Measurements from ENCODE around the gene FAM13C.

GRCh38 chr10:59322131-59322530 is 40.2 kb downstream of the FAM13C start:
- TF ChIP-seq CTCF (conservative IDR thresholded peaks at IDR 0.05 in 1 of 2, IDR thresholded peaks at IDR 0.05 in 1 of 2; ENCODE audit: extremely low read depth in 1 of 2, insufficient read depth in 1 of 2, low read depth in 1 of 2, low read length in 2 of 2) (no peak), EZH2 (IDR thresholded peaks at IDR 0.05; ENCODE audit: borderline replicate concordance, low read length) (no peak)
